Mucosa of descending colon (tissue), 3 donors: Measurements from ENCODE around the gene TSPEAR. TPM values are rescaled to one million over a fixed set of nuclear protein-coding genes. Genes with fewer than 3 reads are reported as not detected.
"Not testable (repeated sequence)": the region's sequence is repeated elsewhere in the genome, so short reads cannot be mapped to it uniquely, and the experiment has no call there.

Experiments used
- ATAC-seq: fragments of 200-7000 bp; cut with Tn5 transposase; one replicate; pipeline ENCODE4 v1.9.1; 2020; ENCODE audit warnings: mild to moderate bottlenecking, moderate library complexity
- DNase-seq, 3 donors: peaks; one replicate each; pipeline ENCODE4 v3.0.0-alpha.2; 2020
- H3K36me3 ChIP-seq: fragments of 200-600 bp; one replicate; pipeline ENCODE4 v1.8.0; 2021; ENCODE audit warnings: low read depth, mild to moderate bottlenecking
- H3K4me1 ChIP-seq: fragments of 200-600 bp; one replicate; pipeline ENCODE4 v1.8.0; 2021; ENCODE audit warnings: low read depth, mild to moderate bottlenecking
- H3K4me3 ChIP-seq: fragments of 200-600 bp; one replicate; pipeline ENCODE4 v1.8.0; 2021; ENCODE audit warnings: mild to moderate bottlenecking
- H3K9me3 ChIP-seq: fragments of 200-600 bp; one replicate; pipeline ENCODE4 v1.8.0; 2021; ENCODE audit warnings: mild to moderate bottlenecking
- intact Hi-C, 2 donors: fragments of 100-400 bp; cut with DNase I in 1 of 2; cut with micrococcal nuclease in 1 of 2; formaldehyde crosslinking; loops; one replicate each; pipeline versions ENCODE4 v1.11.0 to v1.11.1; 2022; cut with DNase I, micrococcal nuclease
- total RNA-seq, 3 donors: library from RNA; stranded (reverse); fragmentation: NEBNext Ultra II Directional in 2 of 3; extraction: Animal tissue kit (Norgen Biotek cat#: 25700) in 2 of 3; gene quantifications; one replicate each; pipeline versions ENCODE4 v1.2.1 to v1.2.4, GENCODE V29; 2021 to 2023
- TF ChIP-seq, protein P1 (sequence below): fragments of 200-600 bp; IDR thresholded peaks from one replicate; pipeline ENCODE4 v1.8.0; 2022; ENCODE audit warnings: antibody characterized with exemption, mild to moderate bottlenecking
- donor health status: DM: no; HTN: no; CAD: no; lungs with moderate emphysema.
- donor health status: DM: no; HTN: no; CAD: no.
- donor health status: DM: no; HTN: yes; CAD: no.

TSPEAR gene
- total RNA-seq, 3 donors from 2014 or later = 0.28 TPM; not detected in 2

DNA sequence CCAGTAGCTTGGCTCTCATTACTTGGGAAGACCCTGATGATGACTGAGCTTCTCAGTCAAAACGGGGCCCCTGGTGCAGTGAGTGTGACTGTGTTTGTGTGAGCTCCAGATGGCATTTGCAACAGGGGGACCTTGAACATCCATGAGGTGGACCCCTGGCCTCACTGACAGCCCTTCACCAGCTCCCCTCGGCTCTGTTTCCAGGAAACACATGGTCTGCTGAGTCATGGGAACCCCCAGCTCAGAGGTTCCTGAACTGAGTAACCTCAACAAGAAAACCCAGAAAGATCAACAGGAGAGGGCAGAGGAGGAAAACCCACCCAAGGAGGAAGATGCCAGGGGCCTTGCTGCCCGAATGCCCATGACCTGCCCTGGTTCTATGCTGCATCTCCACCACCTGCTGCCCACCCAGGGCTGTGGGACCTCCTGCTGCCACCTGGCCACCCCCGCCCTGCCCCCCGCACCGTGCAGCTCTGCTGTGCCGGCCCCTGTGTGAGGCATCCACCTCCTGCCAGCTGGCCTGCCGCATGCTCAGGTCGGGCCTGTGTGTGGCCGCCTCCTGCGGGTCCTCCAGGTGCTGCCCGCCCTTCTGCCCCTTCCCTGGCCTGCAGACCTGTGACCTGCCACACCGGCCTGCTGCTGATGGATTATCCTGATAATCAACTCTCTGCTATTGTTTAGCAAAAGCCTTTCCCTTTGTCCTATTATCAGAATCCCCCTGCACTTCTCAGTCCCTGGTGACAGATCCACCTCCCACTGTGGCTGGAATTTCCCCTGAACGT lies 25.2 kb downstream of the TSPEAR start:
- H3K4me1 ChIP-seq = no peaks in the 10 kb centered on the region
- no peaks in the 10 kb centered on the region for H3K9me3 ChIP-seq
- TF ChIP-seq, protein P1, sequence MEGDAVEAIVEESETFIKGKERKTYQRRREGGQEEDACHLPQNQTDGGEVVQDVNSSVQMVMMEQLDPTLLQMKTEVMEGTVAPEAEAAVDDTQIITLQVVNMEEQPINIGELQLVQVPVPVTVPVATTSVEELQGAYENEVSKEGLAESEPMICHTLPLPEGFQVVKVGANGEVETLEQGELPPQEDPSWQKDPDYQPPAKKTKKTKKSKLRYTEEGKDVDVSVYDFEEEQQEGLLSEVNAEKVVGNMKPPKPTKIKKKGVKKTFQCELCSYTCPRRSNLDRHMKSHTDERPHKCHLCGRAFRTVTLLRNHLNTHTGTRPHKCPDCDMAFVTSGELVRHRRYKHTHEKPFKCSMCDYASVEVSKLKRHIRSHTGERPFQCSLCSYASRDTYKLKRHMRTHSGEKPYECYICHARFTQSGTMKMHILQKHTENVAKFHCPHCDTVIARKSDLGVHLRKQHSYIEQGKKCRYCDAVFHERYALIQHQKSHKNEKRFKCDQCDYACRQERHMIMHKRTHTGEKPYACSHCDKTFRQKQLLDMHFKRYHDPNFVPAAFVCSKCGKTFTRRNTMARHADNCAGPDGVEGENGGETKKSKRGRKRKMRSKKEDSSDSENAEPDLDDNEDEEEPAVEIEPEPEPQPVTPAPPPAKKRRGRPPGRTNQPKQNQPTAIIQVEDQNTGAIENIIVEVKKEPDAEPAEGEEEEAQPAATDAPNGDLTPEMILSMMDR = no peak
- no peaks in the 10 kb centered on the region for H3K36me3 ChIP-seq
- ATAC-seq = no peak
- no peak overlapping the region for H3K4me3 ChIP-seq
- intact Hi-C loops = no loop called here
- DNase-seq = no peak

DNA sequence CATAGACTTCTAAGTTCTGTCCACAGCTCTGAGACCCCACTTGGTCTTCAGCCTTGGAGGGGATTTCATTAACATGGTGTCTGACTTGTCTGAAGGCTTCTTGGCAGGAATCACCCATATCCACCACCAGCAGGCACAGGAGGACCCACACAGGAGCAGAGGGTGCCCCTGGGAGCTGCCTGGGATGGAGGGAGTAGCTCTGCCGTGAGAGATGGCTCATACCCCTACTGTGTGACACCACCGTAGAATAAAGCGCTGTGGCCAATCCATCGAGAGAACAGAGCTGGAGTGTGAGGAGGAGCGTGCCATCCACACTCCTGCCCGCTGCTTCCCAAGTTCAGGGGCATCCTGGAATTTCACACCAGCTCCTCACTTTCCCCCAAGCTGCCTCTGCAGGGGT lies 26.3 kb downstream of the TSPEAR start:
- H3K9me3 ChIP-seq, H3K36me3 ChIP-seq, ATAC-seq, H3K4me1 ChIP-seq, DNase-seq, H3K4me3 ChIP-seq, intact Hi-C loops: not testable (repeated sequence)

DNA sequence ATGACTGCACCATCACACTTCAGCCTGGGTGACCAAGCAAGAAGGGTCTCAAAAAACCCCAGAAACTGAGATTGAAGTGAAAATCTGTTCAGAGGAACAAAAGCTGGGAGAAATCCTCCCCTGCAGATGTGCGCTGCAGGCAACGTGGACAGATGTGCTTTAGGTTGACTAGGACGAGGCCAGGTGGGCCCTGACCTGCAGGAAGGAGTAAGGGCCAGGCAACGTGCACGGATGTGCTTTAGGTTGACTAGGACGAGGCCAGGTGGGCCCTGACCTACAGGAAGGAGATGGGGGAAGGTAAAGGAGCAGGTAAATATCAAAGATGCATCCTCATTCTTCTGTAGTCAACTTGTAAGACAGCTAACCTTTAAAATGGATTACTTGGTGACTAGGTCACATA lies 26.9 kb downstream of the TSPEAR start:
- Histone ChIP-seq H3K9me3 (no peaks in the 10 kb centered on the region), H3K4me3 (no peak overlapping the region), H3K4me1 (no peaks in the 10 kb centered on the region), H3K36me3 (no peaks in the 10 kb centered on the region)
- TF ChIP-seq, protein P1 = no peak
- ATAC-seq (no peak), DNase-seq (no peak)
- intact Hi-C loops = no loop called here

DNA sequence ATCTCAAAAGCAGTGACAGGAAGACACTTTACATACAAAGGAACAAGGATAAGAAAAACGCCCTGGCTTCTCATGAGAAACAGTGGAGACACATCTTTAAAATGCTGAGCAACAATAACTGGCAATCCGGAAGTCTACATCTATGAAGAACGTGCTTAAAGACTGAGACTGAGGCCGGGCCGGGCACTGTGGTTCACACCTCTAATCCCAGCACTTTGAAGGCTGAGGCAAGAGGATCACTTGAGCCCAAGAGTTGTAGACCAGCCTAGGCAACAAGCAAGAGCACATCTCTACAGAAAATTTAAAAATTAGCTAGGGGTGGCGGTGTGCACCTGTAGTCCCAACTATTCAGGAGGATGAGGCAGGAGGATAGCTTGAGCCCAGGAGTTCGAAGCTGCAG lies 27.3 kb downstream of the TSPEAR start:
- no peak for DNase-seq
- no peaks in the 10 kb centered on the region for H3K4me1 ChIP-seq
- no peaks in the 10 kb centered on the region for H3K36me3 ChIP-seq
- ATAC-seq = no peak
- TF ChIP-seq, protein P1 = no peak
- intact Hi-C loops = no loop called here
- no peak overlapping the region for H3K4me3 ChIP-seq
- no peaks in the 10 kb centered on the region for H3K9me3 ChIP-seq

DNA sequence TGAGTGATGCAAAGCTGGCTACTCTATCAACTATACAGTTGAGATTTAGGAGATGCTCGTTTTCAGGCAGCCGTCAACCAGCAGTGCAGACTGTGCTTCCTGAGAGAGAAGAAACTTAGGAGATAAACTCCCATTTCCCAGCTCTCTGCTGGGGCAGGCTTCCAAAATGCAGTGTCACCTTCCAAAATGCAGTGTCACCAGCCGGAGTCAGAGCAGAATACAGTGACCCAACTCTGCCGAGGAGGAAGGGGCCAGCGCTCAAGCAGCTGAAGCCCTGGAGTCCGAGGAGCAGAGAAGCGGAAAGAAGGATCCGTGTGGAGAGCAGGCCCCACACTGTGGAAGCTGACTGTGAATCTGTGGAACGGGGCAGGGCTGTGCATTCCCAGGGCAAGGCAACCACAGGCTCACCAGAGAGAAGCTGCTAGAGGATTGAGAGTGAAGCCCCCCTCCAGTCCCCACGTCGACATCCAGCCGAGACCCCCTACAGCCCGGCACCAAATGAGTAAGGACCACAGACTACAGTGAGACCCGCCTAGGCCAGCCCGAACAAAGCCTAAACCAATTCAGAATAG lies 28.7 kb downstream of the TSPEAR start:
- H3K9me3 ChIP-seq = no peaks in the 10 kb centered on the region
- H3K36me3 ChIP-seq = no peaks in the 10 kb centered on the region
- ATAC-seq = no peak
- H3K4me3 ChIP-seq = no peak overlapping the region
- H3K4me1 ChIP-seq = no peaks in the 10 kb centered on the region
- intact Hi-C loops = no loop called here
- TF ChIP-seq, protein P1 = no peak
- no peak for DNase-seq

DNA sequence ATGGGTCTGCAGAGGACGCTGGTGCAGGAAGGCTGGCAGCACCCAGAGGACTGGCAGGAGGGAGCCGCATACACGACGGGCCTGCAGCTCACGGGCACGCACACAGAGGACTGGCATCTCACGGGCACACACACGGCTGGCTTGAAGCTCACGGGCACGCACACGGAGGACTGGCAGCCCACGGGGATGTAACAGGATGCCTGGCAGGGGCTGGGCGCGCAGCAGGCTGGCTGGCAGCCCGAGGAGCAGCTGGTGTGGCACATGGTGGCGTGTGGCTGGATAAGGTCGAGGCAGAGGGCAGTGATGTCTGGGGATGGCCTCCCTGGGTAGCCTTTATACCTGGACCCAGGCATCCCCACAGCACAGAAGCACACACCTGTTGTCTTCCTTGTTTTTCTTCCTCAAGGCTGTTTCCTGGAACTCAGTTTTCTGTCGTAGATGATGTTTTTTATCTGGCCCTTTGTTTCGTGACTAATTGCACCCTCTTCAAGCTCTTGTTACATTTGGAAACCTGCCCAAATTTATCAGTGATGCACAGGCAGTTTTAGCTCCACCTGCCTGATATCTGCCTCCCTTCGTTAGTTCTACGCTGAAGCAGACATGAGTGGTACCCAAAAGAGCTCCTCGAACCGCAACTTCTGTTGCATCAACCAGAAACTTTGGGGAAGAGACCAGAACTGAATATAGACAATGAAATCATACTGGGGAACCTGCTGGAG lies 29.4 kb downstream of the TSPEAR start, which contains the start of gene KRTAP12-1:
KRTAP12-1 (minus strand) TSS at position 303 of the 719 bp plus-strand sequence; CDS start at position 263, 40 bp downstream.
- TF ChIP-seq, protein P1 = no peak
- DNase-seq = no peak
- H3K9me3 ChIP-seq = no peaks in the 10 kb centered on the region
- H3K4me1 ChIP-seq = no peaks in the 10 kb centered on the region
- intact Hi-C loops = no loop called here
- H3K4me3 ChIP-seq = no peak within 1 kb of the TSS
- no peak for ATAC-seq
- no peaks in the 10 kb centered on the region for H3K36me3 ChIP-seq
